Measurements from ENCODE around the gene CKS1B.

Gene CKS1B

GRCh38 chr1:155003227-155003765, 28.8 kb downstream of the CKS1B start:
- DNase-seq, result no peak

GRCh38 chr1:155003766-155004351, 29.4 kb downstream of the CKS1B start:
- no peak for DNase-seq

- DNase-seq, result peak; percentile 59
Observed at GRCh38 chr1:155004352-155005075, 30.0 kb downstream of the CKS1B start.

- DNase-seq, result peak; percentile 55
Observed at GRCh38 chr1:155005076-155006011, 30.9 kb downstream of the CKS1B start.

GRCh38 chr1:155006601-155007101, 32.2 kb downstream of the CKS1B start:
- DNase-seq, result peak; percentile 59

GRCh38 chr1:155007251-155007828, 32.9 kb downstream of the CKS1B start:
- peak; percentile 51 for DNase-seq

GRCh38 chr1:155008015-155008941, 33.8 kb downstream of the CKS1B start:
- peak; percentile 53 for DNase-seq

GRCh38 chr1:155009221-155009711, 34.8 kb downstream of the CKS1B start:
- peak; percentile 47 for DNase-seq

GRCh38 chr1:155009742-155010141, 35.3 kb downstream of the CKS1B start:
- DNase-seq, result peak; percentile 44

GRCh38 chr1:155010211-155010918, 35.9 kb downstream of the CKS1B start:
- peak; percentile 53 for DNase-seq

GRCh38 chr1:155011004-155011416, 36.5 kb downstream of the CKS1B start:
- DNase-seq, result peak; percentile 51

- peak; percentile 47 for DNase-seq
Observed at GRCh38 chr1:155011437-155012025, 37.0 kb downstream of the CKS1B start.

- peak; percentile 51 for DNase-seq
Observed at GRCh38 chr1:155012026-155012546, 37.6 kb downstream of the CKS1B start.

GRCh38 chr1:155012776-155013602, 38.5 kb downstream of the CKS1B start:
- peak; percentile 48 for DNase-seq

GRCh38 chr1:155013632-155014031, 39.2 kb downstream of the CKS1B start:
- peak; percentile 50 for DNase-seq

- DNase-seq, result peak; percentile 49
Observed at GRCh38 chr1:155014709-155015508, 40.4 kb downstream of the CKS1B start.

- peak; percentile 50 for DNase-seq
Observed at GRCh38 chr1:155015527-155016230, 41.2 kb downstream of the CKS1B start.
